H7 (cell line): Measurements from ENCODE around the gene MOV10L1. TPM values are rescaled to one million over a fixed set of nuclear protein-coding genes. Genes with fewer than 3 reads are reported as not detected.
"Not testable (repeated sequence)": the region's sequence is repeated elsewhere in the genome, so short reads cannot be mapped to it uniquely, and the experiment has no call there.

Experiments
- DNase-seq: peaks from one replicate; pipeline ENCODE4 v3.0.0; 2012
- H3K27me3 ChIP-seq: 2 replicates; pipeline ENCODE4 v1.6.0; 2011; ENCODE audit warnings: mild to moderate bottlenecking, low read length; ENCODE audit not compliant: control insufficient read depth, insufficient read depth
- H3K36me3 ChIP-seq: replicated peaks from 2 replicates; pipeline ENCODE4 v1.5.1; 2011; ENCODE audit warnings: low read length; ENCODE audit not compliant: control insufficient read depth, insufficient read depth
- H3K4me3 ChIP-seq: 2 replicates; pipeline ENCODE4 v1.5.1; 2011; ENCODE audit warnings: low read depth, mild to moderate bottlenecking, control low read depth, low read length, moderate library complexity; ENCODE audit not compliant: insufficient read depth
- total RNA-seq: library from RNA; depleted of rRNA; stranded (reverse); fragments of >200 nt; shearing (Covaris generic); gene quantifications from 2 replicates; pipeline ENCODE4 v1.2.3, GENCODE V29; 2014

The MOV10L1 gene
- total RNA-seq, 1 experiment from 2014 or later = not detected

DNA sequence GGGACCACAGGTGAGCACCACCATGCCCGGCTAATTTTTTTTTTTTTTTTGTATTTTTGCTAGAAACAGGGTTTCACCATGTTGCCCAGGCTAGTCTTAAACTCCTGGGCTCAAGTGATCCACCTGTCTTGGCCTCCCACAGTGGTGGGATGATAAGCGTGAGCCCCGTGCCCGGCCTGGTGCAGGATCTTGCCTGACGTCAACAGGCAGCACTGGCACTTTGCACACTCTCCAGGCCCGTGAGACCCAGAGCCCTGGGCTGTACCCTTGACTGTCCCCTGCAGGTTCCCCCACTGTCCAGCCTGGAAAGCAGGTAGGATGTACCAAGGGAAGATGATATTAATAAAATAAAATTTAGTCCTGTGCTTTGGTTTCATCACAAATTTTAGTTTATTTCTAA, 51.7 kb downstream of the MOV10L1 start:
- no peak overlapping the region for H3K4me3 ChIP-seq
- H3K27me3 ChIP-seq = no peaks in the 10 kb centered on the region
- no peaks in the 10 kb centered on the region for H3K36me3 ChIP-seq
- peak; percentile 12 for DNase-seq

DNA sequence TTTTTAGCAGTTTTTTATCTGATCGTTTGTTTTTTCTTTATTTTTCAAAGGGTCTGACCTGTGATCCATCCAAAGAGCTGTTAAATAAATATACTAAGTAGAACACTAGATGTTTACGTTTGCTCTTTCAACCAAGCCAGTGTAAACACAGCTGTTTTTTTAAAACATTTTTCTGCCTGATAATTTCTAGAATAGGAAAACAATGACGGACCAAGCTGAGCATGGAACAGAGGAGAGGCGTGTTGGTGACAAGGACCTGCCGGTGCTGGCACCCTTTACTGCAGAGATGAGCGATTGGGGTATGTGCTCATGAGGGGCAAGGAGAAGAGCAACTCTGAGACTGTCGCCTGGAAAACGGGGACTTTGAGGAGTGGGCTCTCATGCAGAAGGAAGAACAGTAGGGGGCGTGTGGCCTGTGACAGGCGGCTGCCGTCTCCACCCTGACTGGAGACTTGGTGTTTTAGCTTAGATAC, 52.1 kb downstream of the MOV10L1 start:
- Histone ChIP-seq H3K4me3 (no peak overlapping the region), H3K27me3 (no peaks in the 10 kb centered on the region), H3K36me3 (no peaks in the 10 kb centered on the region)
- DNase-seq = peak; percentile 75

GRCh38 chr22:50143096-50143495, 53.3 kb downstream of the MOV10L1 start:
- Histone ChIP-seq H3K27me3 (no peaks in the 10 kb centered on the region), H3K4me3 (no peak overlapping the region), H3K36me3 (no peaks in the 10 kb centered on the region)
- peak; percentile 13 for DNase-seq

DNA sequence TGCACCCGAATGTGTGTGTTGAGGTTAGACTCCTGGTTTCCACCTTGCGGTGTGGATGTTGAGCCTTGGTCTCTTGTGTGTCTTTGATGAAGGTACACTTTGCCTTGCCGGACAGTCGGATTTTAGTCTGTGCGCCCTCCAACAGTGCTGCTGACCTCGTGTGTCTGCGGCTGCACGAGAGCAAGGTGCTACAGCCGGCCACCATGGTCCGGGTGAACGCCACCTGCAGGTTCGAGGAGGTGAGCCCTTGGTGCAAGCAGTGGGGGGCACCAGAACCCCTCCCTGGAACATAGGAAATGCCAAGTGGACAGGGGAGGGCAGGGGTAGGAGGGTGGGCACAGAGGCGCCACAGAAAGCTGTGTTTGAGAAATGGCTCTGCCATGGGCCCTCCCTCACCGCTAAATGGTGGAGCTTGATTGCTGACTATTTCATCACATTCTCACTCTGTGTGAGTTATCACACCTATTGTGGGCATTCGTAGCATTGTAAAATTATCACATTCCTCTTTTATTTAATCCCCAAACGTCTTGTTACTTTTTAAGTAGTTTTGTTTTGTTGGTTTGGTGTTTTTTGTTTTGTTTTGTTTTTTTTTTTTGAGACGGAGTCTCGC, 54.3 kb downstream of the MOV10L1 start:
- H3K4me3 ChIP-seq = no peak overlapping the region
- no peaks in the 10 kb centered on the region for H3K27me3 ChIP-seq
- H3K36me3 ChIP-seq = no peaks in the 10 kb centered on the region
- no peak for DNase-seq

DNA sequence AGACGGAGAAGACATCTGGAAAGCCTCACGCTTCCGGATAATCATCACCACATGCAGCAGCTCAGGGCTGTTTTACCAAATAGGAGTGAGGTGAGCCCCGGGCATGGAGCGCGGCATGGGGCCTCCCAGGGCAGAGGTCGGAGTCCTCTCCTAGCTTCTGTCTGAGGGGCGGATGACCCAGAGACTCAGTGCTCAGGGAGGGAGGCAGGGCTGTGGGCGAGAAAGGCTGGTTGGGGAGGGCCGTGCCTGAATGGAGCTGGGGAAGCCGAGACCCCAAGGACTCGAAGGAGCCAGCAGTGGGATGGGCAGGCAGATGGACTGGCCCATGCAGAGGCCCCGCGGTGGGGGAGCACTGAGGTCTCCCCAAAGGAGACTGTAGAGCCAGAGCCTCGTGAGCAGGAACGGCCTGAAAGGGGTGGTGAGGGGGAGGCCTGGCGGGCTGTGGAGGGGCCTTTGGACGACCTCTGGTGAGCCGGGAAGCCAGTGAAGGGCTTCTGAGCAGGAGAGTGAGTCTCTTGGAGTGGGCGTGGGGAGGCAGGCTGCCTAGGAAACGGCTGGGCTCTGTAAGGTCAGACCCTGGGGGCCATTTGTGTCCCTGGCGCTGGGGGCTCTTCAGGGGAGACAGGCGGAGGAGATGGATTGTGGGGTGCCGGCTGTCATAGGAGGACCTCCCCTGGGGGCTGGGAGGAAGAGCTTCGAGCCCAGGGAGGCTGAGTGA, 56.1 kb downstream of the MOV10L1 start:
- no peak for DNase-seq
- no peak overlapping the region for H3K4me3 ChIP-seq
- H3K36me3 ChIP-seq = no peaks in the 10 kb centered on the region

GRCh38 chr22:50146439-50147238, 56.8 kb downstream of the MOV10L1 start:
- no peaks in the 10 kb centered on the region for H3K27me3 ChIP-seq
- DNase-seq = no peak
- no peak overlapping the region for H3K4me3 ChIP-seq
- H3K36me3 ChIP-seq = no peaks in the 10 kb centered on the region

More for the DNA sequence above, 56.1 kb downstream of the MOV10L1 start:
- no peaks in the 10 kb centered on the region for H3K27me3 ChIP-seq

- not testable (repeated sequence) for H3K27me3 ChIP-seq, H3K36me3 ChIP-seq, H3K4me3 ChIP-seq, DNase-seq
These were observed 57.7 kb downstream of the MOV10L1 start for GRCh38 chr22:50147258-50148165.

DNA sequence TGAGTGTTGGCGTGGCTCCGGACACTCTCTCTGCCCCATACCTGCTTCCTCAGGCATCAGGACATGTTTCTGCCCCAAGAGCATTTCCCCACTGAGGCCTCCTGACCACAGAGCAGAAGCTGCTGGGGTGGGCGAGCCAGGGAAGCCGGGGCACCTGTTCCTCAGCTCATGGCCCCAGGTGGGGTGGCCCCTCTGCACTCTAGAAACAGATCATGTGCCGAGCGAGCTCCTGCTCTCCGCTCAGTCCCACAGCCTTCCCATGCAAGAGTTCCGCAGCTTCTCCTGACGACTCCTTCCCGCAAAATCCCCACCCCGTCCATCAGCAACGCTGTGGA, 58.3 kb downstream of the MOV10L1 start:
- Histone ChIP-seq H3K4me3 (no peak overlapping the region), H3K36me3 (no peaks in the 10 kb centered on the region), H3K27me3 (no peaks in the 10 kb centered on the region)
- no peak for DNase-seq

DNA sequence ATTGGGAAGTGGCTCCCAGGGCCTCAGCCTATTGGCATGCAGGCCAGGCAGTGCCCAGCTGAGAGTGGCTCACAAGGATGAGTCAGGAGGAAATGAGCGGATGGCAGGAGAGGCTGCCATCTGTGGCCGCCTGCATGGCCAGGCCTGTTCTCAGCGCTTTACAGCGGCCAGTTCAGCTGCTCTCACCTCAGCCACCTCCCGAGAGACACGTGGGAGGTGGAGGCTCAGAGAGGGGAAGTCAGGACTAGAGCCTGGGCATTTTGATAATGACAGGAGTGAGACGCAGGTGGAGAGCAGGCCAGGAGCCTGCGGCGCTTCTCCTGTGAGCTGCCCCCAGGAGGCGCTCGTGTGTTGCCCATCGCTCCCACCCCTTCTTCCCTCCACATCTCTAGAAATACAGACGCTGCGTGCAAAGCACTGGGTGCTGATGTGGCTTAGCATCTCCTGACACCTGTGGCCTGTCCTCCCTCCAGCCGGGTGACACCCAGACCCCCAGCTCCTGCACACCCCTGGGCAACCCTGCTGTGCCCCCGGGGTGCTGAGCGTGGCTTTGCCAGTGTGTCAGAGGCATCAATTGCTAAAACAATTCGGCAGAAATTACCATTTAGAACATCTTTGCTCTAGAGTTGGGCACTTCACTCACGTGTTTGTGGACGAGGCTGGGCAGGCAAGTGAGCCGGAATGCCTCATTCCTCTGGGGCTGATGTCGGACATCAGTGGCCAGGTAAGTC, 59.4 kb downstream of the MOV10L1 start:
- Histone ChIP-seq H3K36me3 (no peaks in the 10 kb centered on the region), H3K4me3 (no peak overlapping the region), H3K27me3 (no peaks in the 10 kb centered on the region)
- DNase-seq = peak; percentile 96

GRCh38 chr22:50150161-50151129, 60.6 kb downstream of the MOV10L1 start:
- H3K36me3 ChIP-seq = no peaks in the 10 kb centered on the region
- peak; percentile 47 for DNase-seq
- no peak overlapping the region for H3K4me3 ChIP-seq
- H3K27me3 ChIP-seq = no peaks in the 10 kb centered on the region

DNA sequence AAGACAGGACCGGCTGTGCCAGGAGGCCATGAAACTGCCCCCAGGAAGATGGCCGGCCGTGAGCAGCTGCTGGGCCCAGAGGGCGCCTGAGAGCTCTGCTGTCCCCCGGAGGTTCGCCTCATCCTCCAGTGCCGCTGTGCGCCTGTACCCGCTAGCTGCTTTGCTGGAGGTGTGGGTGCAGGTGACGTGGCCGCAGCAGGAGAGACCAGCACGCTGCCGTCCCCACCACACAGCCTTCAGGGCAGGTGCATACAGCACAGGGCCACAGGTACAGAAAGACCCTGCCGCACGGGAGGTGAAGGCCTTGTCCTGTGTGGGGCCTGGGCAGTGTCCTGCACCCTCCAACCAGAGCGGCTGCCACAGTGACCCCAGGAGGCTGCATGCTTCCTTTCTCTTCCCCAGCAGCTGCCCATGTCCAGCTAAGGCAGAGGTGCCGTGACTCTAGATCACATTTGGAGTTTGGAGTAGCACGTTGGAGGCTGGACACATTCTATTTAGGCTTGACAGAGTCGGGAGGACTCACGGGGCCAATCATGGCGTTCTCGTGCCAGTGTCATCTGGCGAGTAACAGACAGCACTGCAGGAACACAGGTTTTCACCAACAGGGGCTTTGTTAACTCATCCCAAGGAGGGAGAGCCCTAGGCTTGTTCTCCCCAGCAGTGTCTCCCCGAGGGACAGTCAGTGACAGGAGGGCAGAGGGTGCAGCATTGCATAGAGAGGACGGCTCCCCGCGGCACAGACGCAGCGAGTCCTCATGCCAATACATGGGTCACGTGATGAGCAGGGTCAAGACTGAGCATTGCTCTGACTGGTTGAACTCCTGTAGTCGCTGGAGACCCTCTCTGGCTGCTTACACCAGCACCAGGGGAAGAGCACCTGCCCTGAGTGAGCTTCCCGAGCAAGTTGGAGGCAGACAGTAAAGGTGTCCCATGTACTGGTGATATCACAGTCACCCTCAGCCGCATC, 62.0 kb downstream of the MOV10L1 start:
- peak; percentile 83 for DNase-seq
- Histone ChIP-seq H3K36me3 (no peaks in the 10 kb centered on the region), H3K27me3 (no peaks in the 10 kb centered on the region), H3K4me3 (no peak overlapping the region)
